Kidney capillary endothelial cell (primary cell): ENCODE data around the gene HOXC4.
"Not testable (repeated sequence)": the region's sequence is repeated elsewhere in the genome, so short reads cannot be mapped to it uniquely, and the experiment has no call there.

ENCODE experiments used
- DNase-seq: peaks from one replicate; pipeline ENCODE4 v3.0.0-alpha.2; 2018; ENCODE audit warnings: low spot score

HOXC4 gene

DNA sequence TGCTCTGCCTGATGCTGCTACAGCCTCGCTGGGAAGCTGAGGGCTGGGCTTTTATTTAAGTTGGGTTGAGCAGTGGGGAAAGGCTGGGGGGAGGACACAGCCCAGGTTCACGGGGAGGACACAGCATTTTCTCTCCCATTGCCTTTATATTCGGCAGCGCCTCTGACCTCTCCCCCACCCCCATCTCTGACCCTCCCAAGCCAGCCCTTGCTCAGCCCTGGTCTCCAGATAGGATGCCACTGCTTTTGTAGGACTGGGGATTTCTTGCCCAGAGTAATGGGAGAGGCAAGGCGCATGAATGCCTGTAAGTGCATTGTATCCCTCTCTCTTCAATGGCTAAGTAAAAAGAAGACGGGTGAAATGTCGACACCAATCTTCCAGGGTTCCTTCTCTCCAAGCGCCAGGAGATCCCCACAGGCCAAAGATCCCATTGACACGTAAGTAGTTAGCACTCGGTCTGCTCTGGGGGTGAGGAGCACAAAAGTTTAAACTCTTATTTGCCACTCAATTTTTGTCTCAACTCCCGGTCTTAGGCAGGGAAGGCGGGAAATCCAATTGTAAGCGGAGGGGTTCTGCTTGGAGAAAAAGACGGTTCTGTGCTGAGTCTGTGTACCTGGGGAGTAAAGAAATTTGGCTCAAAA is 4.6 kb downstream of the HOXC4 start:
- DNase-seq: no peak

DNA sequence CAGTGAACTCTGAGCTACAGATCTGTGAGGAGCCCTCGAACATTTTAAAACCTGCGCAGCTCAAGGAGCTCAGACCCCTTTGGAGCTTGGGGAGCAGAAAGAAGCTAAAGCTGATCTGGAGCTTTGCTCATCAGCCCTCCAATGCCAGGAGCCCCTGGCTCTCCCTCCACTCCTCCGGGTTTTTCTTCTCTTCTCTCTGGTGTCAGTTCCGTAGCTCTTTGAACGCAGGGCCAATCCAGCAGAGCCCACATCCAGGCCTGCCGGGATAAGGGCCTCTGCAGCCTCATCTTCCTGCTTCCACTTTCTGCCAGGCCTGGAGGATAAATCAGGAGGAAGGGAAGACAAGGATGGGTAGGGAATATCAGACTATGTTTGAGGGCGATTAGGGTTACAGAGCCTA is 6.0 kb downstream of the HOXC4 start:
- no peak for DNase-seq

DNA sequence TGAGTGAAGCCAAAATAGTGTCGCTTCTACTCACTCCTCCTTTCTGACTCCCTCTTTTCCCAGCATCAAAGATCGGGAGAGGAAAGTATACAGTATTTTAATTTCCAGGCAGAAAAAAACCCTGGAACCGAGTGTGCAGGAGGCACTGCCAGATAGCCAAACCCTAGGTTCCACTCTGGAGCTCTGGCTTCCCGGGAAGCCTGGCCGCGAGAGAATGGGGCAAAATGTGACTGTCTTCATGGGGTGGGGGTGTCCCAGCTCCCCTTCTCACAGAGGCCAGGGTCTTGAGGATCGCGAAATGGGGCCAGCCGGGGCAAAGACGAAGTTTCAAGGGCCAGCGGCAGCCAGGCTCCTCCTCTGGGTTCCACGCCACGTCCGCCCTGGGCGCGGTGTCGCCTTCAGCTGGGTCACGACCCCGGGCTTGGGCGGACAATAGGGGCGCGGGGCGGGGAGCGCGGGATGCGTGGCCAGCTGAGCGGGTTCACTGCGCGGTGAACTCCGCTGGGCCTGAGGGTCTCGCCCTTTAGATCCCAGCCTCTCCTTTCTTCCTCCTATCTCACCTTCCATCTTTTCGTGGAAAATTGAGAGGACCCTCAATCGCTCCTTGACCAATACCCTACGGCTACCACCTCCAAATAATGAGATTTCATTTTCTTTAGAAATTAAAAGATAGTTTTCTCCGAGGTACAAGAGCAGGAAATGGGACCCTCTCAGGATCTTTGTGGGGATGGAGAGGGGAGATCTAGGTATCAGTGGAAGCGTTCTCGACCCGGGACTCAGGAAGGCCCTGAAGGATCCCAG is 6.7 kb downstream of the HOXC4 start:
- DNase-seq: no peak

DNA sequence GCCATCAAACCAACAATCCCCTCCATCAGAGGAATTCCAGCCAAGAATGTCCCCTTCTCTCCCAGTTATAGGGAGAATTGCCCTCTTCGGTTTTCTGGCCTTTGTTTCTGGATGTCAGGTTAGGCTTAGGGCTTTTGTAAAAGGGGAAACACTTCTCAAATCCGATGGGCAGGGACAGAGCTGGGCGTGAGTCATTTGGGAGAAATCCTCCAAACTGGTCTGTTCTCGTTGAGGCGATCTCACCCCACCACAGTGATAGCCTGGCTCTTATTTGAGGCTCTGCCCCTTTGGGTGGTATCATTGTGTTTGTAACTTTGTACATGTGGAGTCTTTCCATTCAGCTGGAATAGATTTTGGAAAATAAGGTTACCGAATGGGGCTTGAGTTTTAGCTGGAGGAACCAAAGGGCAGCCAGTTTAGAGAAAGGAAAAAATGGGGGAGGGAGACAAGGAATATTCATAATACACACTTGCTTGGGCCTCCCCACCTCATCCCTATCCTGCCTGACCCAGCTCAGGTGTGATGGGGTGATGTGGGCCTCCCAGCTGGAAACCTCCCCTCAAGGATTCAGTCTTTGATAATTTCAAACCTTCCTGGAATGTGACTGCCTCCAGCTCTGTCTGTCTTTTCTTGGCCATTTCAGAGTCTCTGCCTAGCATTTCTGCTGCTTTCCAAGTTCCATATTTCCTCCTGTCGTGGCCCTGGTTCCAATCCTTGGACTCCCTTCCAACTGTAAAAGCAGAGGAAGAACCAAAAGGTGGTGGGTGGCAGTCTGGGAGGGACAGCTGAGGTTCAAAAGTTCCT is 7.5 kb downstream of the HOXC4 start:
- no peak for DNase-seq

DNA sequence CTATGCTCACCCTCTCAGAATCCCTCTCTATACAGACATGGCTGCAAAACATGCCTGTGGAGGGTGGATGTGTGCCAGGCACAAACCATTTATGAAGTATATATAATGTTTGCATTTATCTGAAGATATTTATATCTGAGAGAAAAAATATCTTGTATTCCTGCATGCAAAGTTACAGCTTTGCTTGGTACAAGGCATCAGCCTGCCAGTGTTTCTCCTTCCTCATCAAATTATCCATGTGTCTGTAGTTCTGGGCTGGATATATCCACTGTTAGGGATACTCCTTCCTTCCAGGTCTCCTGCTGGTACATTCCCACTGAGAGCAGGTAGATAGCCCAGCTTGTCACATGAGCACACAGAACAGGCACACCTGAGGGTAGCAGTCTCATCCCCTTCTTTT is 12.0 kb downstream of the HOXC4 start:
- no peak for DNase-seq

DNA sequence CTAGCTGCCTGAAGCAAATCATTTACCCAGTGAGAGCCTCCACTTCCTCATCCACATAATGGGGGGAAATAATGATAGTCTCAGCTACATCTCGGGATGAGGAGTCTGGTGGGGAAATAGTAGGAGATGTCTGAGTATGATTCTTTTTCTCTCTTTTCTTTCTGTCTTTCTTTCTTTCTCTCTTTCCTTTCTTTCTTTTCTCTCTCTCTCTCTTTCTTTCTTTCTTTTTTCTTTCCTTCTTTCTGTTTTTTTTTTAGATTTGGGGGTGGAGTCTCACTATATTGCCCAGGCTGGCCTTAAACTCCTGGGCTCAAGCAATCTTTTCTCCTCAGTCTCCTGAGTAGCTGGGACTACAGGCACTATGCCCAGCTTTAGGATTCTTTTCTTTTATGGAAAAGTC is 12.8 kb downstream of the HOXC4 start:
- no peak for DNase-seq

DNA sequence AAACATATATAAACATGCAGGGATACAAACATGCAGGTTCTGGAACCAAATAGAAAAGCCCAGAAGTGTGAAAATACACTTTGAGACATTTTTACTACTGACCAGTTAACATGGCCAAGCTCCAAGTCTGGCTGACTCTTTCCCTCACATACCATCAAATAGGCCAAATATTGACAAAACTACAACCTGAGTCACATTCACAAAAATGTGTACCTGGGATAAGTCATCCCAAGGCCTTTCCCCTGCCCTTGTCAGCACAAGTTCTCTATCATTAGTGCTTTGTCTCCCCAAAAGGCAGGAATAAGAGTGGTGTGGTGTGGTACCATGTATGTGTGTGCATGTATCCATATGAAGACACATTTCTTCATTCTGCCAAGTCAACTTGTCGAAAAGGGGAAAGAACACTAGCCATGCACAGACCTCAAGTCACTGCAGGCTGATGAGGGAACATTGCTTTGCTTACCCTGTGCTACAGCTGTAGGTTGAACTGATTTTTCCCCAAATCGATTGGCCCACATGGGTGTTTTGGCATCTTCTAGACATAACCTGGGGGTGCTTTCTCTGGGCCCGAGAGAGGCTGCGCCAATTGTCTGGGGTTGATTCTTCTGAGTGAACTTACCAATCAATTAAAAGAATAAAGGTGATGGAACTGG is 14.9 kb downstream of the HOXC4 start:
- no peak for DNase-seq

DNA sequence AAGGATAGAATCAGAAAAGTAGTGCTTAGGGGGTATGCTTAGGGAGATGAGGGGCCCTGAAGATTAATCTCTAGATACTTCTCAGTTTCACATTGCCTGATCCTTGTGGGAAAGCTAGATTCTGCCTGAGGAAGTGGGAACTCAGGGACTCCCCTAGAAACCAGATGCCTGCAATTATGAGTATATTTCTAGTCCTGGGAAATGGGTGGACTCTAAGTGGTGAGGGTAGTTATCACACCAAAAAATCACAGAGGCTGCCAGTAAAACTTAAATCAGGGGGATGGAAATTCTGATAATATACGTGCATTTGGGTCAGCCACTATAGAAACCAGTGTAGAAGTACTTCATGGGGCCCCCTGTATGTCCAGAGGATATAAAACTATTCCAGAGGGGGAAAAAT is 18.3 kb downstream of the HOXC4 start:
- DNase-seq: no peak

DNA sequence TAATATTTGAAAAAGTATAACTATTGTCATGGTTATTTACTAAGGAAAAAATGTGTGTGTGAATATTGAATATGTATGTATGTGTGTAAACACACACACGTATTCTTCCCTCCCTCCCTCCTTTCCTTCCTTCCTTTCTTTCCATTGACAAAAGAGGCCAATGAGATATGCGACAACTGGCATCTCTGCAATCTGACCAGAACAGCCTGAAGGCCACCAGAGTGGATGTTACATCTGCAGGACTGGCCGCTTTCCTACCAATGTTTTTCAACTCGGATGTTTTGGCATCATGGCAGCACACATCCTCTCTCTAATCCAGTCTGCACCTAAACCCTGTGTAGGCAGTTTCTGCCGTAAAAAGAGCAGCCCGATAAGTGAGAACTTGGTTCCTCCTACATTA is 20.7 kb downstream of the HOXC4 start:
- no peak for DNase-seq

DNA sequence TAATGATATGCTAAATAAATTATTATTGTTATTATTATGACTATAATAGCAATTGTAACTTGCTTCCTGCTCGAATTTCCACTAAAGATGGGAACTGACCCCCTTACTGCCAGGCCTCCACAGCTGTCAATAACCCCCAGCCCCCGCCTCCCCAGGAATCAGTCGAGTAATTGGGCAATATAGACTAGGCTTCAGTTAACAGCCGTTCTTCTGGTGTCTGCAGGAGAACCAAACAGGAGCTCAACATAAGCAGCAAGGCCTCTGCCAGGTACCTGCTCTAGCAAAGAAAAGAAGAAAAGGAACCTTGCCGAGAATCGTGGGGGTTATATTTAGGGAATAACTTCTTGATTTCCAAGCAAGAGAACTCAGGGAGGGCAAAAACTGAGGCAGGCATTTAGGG is 21.8 kb downstream of the HOXC4 start:
- no peak for DNase-seq

DNA sequence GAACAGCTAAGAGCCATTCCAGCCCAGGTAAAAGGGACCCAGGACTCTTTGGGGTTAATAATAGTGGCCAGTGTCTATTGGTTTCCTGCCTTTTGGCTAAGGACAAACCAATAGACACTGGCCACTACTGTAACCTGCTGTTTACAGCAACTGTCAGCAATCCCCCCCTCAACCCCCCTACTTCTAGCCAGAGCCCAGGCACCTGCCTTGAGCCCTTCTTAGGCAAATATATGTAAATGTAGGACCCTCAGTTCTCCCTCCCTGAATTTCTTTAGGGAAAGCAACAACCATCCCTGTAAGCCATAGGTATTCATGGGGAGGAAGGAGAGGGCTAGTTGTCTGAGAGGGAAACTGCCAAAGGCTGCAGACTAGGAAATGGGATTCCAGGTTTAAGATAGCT is 22.3 kb downstream of the HOXC4 start:
- no peak for DNase-seq

DNA sequence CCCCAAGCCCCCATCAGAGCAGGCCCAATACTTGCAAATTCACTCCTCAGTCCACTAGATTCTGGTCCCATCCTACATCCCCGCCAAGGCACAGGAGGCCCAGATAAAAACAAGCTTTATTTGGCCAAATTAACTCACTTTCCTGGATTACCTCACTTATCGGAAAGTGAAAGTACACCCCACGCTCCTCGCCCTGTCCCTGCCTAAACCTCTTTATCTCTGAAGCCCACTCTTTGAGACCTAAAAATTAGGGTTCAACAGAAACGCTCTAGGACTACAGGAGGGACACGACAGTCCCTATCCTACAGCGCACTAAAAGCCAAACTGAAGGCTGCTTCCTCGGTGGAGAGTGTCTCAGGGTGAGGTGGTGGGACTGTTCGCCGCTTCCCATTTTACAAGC is 24.2 kb downstream of the HOXC4 start:
- not testable (repeated sequence) for DNase-seq

DNA sequence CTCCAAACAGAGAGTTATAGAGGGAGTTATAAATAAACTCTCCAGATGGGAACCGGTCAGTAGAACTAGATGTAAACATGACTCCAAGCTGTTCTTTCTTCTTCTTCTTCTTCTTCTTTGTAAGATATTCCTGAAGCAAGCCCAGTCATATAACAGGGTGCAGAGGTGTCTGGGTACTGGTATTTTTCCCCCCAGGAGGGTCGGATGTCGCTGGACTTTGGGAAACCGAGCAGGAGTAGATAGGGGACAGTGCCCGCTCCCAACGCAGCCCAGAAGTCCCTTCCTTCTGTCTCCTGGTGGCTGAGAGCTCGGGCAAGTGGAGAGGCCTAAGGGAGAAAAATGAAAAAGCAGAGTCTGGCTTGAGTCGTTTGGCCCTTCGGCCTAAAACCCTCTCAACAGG is 25.5 kb downstream of the HOXC4 start:
- DNase-seq: not testable (repeated sequence)

DNA sequence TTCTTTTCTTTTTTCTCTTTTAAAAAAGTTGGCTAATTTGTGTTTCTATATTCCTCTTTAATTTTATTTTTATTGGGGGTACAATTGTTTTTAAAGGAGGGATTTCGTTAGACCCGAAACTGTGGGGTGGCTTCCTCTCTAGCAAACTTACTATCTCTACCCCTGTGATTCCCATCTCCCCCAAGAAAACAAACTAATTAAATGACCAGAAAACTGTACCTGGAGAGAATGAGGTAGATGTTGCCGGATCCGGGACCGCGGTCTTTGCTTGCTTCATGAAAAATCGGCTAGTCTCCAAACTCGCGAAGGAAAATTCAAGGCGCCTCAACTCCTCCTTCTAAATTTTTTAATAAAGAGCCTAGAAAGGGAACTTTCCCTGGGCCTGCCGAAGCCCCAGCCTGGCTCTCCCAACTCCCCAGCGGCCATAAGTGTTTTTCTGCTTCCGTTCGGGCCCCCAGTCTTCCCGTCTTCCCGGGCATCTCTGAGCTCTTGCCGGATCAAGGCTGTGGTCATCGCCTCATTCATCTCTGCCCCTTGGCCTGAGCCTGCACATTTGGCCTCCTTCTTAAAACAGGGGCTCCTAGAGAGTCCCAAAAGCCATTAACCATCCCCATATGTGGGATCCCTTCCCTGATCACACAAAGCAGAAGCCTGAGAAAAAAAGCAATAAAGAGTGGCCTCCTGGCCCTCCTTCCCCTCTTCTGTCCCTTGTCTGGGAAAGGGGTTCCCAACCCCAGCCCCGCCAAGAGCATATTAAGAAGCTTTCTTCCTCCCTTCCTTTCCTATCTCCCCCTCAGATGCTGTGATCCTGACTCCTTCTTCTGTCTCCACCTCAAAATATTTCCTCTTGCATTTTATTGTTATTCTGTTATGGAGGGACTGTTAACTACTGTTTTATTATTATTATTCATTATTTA is 26.6 kb downstream of the HOXC4 start:
- not testable (repeated sequence) for DNase-seq

DNA sequence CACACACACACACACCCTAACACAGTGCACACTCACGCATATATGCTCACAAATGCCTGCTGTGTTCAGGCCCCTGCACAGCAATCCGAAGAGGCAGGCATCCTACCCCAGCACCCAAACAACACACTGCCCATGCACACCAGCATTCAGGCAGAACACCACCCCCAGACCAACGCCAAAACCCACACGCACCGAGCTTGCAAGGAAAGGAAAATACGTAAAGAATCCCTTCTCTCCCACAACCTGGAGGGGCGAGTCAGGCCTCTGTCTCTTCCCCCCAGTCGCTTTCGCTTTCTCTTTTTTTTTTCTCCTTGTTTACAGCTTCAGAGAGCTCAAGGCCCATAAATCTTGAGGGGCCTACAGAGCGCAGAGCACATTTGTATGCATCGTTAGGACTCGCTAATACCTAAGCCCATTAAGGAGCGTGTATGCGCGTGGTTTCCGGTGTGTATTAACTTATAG is 27.4 kb downstream of the HOXC4 start:
- DNase-seq: not testable (repeated sequence)

DNA sequence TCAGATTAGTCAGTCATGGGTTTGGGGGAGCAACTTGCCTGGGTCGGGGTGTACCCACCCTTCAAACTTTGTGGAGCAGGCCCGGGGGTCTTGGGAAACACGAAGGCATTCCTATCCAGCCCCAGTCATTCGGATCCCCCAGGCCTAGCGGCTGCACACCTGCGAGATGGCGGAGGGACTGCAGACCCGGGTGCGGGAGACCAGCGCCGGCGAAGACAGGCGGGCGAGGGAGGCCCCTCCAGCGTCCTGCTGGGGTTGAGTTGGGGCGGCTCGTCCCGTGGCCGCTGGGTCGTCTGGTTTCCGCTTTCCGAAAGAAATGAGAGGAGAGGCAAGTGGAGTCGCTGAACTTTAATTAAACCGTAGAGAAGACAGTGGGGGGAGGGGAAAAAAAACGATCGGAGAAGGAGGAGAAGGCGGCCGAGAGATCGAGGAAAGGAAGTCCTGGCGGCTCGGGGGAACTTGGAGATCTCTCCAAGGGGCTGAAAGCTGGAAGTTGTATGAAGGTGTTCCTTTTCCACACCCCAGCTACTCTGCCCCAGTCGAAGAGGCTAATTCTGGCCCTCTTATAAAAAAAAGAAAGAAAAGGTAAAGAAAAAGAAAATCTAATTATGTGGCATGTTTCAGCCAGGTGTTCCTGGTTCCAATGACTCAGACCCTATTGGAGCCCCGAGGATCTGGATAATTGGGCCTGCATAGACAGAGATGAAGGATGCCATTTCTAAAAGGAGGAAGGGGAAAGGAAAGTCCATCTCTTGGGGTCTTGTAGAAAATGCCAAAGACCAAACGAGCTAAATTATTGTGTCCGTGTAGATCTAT is 28.2 kb downstream of the HOXC4 start:
- not testable (repeated sequence) for DNase-seq

DNA sequence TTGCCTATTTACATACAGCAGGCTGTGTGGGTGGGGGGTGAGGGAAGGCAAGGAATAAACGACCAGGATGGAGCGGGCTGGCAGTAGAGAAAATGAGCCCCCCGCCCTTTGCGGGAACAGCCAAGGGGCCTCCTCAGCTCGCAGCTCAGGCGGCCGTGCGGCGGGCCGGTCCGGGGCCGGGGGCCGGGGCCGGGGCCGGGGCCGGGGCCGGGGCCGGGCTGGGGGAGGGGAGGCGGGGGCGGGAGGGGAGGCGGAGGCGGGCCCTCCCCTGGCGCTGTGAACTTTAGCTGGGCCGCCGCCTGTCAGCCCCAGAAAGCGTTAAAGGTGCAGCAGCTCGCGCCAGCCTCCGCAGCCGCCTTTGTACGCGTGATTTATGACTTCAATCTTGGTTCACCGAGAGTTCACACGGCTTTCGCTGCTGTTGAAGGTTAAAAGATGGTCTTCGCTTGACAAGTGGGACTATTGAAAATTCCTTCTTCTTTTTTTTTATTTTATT is 28.8 kb downstream of the HOXC4 start:
- DNase-seq: no peak

DNA sequence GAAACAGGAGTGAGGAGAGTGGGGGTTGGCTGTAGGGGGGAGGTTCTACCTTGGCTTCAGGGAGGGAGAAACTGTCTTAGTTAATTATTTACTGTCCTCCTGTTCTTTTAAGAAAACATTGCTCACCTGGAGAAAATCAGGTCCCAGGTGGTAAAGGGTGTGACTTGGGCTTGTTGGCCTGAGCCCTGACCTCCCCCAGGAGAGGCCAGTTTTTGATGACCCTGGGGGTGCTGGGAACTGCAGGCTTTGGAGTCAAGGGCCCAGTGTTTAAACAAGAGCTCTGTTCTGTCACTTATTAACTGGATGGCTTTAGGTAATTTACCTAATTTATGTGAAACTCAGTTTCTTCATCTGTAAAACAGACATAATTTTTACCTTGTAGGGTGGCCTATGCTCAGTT is 34.4 kb downstream of the HOXC4 start:
- not testable (repeated sequence) for DNase-seq

DNA sequence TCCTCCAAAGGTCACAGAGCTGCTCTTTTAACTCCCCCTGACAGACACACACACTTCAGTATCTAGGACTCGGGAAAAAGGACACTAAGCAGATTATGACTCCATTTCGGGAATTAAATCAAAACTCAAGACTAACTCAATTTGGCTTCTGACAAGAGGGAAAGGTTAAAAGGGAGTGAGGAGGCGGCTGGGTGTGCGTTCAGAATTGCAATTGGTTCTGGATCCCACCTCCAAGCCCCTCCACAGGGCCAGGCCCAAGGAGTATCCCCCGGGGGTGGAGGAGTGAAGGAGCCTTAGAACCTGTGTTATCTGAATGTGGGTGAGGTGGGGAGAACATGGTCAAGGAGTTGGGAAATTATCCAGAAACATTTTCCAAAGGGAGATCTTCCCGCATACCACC is 35.8 kb downstream of the HOXC4 start:
- not testable (repeated sequence) for DNase-seq

DNA sequence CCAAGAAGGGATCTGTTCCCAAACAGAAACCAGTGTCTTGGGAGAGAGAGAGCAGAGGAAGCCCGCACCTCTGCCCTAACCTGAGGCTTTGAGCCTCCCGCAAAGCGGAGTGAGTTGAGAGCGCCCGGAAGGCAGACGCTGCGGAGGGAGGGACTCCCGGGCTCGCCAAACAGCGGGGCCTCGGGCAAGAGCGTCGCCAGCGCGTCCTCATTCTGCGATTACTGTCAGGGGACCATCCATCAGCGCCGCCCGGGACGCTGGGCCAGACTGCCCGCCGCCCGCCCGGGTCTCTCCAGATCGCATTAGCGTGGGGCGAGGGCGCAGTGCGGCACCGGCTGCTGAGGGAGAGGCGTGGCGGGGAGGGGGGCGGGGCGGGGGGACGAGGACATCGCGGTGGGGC is 36.7 kb downstream of the HOXC4 start:
- not testable (repeated sequence) for DNase-seq
